ENCODE results near the gene TMEM132D. TPM values are rescaled to one million over a fixed set of nuclear protein-coding genes. Genes with fewer than 3 reads are reported as not detected.

TMEM132D gene
- total and polyA plus RNA-seq, 2 donors (not counting 3 experiments of a cell fraction or from before 2014, with no cell fraction given), result not detected

DNA sequence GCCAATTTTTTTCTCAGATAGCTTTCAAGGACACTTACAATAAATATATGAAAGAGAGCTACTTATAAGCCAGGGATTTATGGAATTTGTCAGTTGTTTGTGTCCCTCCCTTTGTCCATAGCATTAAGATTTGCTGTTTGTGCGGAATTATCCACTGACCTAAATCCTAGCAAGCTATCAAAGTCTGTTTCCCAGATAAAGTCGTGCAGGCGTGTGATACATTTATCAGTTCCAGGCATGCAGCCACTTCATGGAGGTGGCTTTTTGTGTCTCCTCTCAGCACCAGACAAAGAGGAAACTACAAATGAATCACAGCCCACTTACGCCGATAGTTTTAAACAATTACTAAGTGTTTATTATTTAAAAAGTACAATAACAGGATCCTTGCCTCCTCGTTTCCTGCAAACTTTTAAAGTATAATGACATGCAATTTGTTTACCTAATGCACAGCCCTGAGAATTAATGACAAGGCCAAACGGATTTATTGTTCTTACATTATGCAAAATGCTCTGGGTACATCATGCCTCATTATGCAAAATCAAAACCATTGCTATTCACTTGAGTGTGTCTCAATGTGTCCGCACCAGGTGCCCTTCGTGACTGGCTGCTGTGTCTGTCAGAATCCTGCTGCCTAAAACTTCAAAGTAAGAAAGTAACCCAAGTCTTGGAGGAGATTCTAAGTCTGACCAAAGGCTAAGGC lies 627.3 kb downstream of the TMEM132D start:
- dilution Hi-C loops (cut with MboI; ENCODE audit: extremely low pct_ligation_motif_present, low sequenced_read_pairs), result no loop called here
- H3K4me2 ChIP-seq (ENCODE audit: insufficient read depth, low read length), result no peak overlapping the region

More for the DNA sequence above, 627.3 kb downstream of the TMEM132D start:
- H3K27ac ChIP-seq (ENCODE audit: insufficient read depth, low read depth, low read length), result no peak overlapping the region
- ChIA-PET POLR2A (no interaction called here), CTCF (no interaction called here)
- H3K79me2 ChIP-seq (ENCODE audit: control insufficient read depth, insufficient read depth, low read length), result no peaks in the 10 kb centered on the region
- H3K9me3 ChIP-seq (replicated peaks; ENCODE audit: control insufficient read depth, insufficient read depth, low read length), result peaks cover 2% of the 10 kb centered on the region
- no peaks in the 10 kb centered on the region for H3K27me3 ChIP-seq (ENCODE audit: control insufficient read depth in 2 of 2, insufficient read depth in 2 of 2, low read length in 2 of 2)
- no peaks in the 10 kb centered on the region for H3K36me3 ChIP-seq (ENCODE audit: control insufficient read depth in 2 of 2, extremely low read depth in 1 of 2, insufficient read depth in 2 of 2, low read length in 2 of 2)
- TF ChIP-seq GATA2 (IDR thresholded peaks at IDR 0.05; ENCODE audit: insufficient read depth, insufficient read length, low read depth, low read length) (no peak), POLR2AphosphoS5 (IDR thresholded peaks at IDR 0.05; ENCODE audit: insufficient read depth, low read depth, low read length) (no peak), JUN (IDR thresholded peaks at IDR 0.05; ENCODE audit: borderline replicate concordance, insufficient read depth, insufficient read length, low read depth) (no peak), EZH2 (IDR thresholded peaks at IDR 0.05; ENCODE audit: borderline replicate concordance, low read depth, low read length, severe bottlenecking) (no peak), FOS (IDR thresholded peaks at IDR 0.05; ENCODE audit: borderline replicate concordance, insufficient read depth, low read length) (no peak)
- TF ChIP-seq, protein P1, sequence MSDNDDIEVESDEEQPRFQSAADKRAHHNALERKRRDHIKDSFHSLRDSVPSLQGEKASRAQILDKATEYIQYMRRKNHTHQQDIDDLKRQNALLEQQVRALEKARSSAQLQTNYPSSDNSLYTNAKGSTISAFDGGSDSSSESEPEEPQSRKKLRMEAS (IDR thresholded peaks at IDR 0.05; ENCODE audit: insufficient read depth, insufficient read length), result no peak
- TF ChIP-seq, protein P2, sequence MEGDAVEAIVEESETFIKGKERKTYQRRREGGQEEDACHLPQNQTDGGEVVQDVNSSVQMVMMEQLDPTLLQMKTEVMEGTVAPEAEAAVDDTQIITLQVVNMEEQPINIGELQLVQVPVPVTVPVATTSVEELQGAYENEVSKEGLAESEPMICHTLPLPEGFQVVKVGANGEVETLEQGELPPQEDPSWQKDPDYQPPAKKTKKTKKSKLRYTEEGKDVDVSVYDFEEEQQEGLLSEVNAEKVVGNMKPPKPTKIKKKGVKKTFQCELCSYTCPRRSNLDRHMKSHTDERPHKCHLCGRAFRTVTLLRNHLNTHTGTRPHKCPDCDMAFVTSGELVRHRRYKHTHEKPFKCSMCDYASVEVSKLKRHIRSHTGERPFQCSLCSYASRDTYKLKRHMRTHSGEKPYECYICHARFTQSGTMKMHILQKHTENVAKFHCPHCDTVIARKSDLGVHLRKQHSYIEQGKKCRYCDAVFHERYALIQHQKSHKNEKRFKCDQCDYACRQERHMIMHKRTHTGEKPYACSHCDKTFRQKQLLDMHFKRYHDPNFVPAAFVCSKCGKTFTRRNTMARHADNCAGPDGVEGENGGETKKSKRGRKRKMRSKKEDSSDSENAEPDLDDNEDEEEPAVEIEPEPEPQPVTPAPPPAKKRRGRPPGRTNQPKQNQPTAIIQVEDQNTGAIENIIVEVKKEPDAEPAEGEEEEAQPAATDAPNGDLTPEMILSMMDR (IDR thresholded peaks at IDR 0.05; ENCODE audit: extremely low read depth in 1 of 2, insufficient read depth in 1 of 2, low read depth in 1 of 2, low read length in 2 of 2), result no peak
- no peak overlapping the region for H3K4me3 ChIP-seq (replicated peaks in 1 of 3; ENCODE audit: insufficient read depth in 1 of 3, low read depth in 1 of 3, low read length in 3 of 3)
- no peaks in the 10 kb centered on the region for H4K20me1 ChIP-seq (replicated peaks; ENCODE audit: control insufficient read depth, extremely low read depth, insufficient read depth, low read length)
- DNase-seq (ENCODE audit: low read depth, low spot score) (no peak), FAIRE-seq (no peak)
- intact Hi-C loops (cut with micrococcal nuclease), result no loop called here
- H3K9ac ChIP-seq (replicated peaks; ENCODE audit: extremely low read depth, insufficient read depth, low read length), result no peak overlapping the region
- H3K4me1 ChIP-seq (ENCODE audit: control insufficient read depth, extremely low read depth, insufficient read depth, low read length), result no peaks in the 10 kb centered on the region
- no peaks in the 10 kb centered on the region for H3K9me1 ChIP-seq (replicated peaks; ENCODE audit: control insufficient read depth, extremely low read depth, insufficient read depth, low read length)
- H2AFZ ChIP-seq (ENCODE audit: low read depth, low read length), result no peak overlapping the region
- no TSS peak for BruUV-seq (replicated peaks)
